NCI-H748 treated with DMSO at 0.1 percent for 48 hours (cell line): ENCODE measurements around the gene PSAP.
"Not testable (repeated sequence)": the region's sequence is repeated elsewhere in the genome, so short reads cannot be mapped to it uniquely, and the experiment has no call there.

Experiments used
- DNase-seq: peaks from one replicate; lab custom pipeline; 2025; lab: John Stamatoyannopoulos, UW

The PSAP gene

DNA sequence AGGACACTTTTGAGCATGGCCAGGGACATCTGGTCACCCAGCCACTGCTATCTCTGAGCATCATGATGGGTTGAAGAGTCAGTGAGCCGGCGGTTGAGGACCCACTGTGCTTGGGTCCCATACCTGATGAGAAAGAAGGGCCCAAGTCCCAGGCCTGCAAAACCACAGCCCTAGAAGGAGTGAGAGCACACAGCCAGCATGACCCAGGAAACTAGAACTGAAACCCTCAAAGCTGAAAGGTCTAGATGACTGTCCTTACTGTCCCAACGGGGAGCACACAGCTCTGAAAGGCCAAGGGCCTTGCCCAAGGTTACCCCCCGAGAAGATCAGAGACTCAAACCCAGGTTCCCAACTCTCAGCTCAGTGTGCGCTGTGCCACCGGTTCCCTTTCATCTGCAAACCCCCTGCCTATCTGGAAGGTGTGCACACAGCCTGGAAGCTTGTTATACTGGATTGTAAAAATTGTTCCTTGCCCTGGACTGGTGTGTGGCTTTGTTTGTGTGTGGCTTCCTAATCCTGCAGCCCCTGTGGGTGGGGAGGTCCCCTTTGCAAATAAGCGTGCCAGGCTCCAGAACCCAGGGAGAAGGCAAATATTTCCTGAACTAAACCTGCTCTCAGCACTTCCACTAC lies 22.6 kb upstream of the PSAP start:
- DNase-seq: no peak

DNA sequence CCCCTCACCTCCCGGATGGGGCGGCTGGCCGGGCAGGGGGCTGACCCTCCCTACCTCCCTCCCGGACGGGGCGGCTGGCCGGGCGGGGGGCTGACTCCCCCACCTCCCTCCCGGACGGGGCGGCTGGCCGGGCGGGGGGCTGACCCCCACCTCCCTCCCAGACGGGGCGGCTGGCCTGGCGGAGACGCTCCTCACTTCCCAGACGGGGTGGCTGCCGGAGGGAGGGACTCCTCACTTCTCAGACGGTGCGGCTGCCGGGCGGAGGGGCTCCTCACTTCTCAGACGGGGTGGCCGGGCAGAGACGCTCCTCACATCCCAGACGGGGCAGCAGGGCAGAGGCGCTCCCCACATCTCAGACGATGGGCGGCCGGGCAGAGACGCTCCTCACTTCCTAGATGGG lies 18.6 kb upstream of the PSAP start:
- DNase-seq: not testable (repeated sequence)

DNA sequence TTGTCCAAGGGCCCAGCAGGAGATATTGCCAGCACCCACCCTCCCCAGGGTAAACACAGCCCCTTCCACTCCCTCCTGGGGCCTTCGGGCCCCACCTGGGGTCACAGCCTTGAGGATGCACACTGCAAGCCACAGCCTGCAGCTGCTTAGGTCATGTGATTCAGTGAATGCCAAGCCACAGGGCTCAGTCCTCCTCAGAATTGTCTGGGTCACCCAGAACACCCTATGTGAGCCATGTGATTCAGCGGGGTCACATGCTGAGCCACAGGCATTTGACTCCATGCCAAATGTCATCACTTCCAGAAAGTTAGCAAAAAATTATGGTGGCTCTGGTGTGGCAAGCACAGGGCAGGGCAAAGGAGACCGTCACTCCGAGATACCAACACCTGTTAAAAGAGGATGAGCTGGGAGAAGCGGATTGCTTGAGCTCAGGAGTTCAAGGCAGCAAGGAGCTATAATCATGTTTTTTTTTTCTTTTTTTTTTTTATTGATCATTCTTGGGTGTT lies 17.2 kb upstream of the PSAP start:
- no peak for DNase-seq

GRCh38 chr10:71865561-71866041 lies 14.6 kb upstream of the PSAP start:
- no peak for DNase-seq

DNA sequence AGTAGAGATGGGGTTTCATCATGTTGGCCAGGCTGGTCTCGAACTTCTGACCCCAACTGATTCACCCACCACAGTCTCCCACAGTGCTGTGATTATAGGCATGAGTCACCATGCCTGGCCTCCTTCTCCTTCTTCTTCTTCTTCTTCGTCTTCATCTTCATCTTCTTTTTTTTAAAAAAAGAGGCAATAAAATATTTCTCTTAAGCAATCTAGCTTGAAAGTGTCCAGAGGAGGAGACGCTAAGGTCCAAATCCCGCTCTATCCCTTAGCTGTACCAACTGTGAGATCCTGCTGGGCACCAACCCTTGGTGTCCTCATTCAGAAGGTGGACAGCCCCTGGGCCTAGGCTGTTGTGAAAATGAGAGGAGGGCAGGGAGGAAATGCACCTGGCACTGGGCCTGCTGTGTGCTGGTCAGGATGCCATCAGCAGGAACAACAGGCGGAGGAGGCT lies 13.9 kb upstream of the PSAP start:
- DNase-seq: no peak

DNA sequence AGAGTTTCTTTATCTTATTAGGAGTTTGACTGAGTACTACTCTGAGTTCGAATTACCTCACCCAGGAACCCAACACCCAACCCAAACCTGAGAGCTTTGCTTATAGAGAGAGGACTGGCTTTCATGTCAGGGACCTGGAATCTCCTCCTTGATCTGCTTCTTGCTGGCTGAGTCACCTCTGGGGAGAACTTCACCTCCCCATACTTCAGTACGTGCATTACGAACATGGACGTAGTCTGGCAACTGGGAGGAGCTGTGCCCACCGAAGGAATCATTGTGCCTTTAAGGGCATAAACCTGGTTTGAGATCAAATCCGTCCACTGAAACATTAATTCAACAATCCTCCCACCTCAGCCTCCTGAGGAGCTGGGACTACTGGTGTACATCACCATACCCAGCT lies 12.2 kb upstream of the PSAP start:
- no peak for DNase-seq

GRCh38 chr10:71860243-71861029 lies 9.4 kb upstream of the PSAP start:
- DNase-seq: no peak

DNA sequence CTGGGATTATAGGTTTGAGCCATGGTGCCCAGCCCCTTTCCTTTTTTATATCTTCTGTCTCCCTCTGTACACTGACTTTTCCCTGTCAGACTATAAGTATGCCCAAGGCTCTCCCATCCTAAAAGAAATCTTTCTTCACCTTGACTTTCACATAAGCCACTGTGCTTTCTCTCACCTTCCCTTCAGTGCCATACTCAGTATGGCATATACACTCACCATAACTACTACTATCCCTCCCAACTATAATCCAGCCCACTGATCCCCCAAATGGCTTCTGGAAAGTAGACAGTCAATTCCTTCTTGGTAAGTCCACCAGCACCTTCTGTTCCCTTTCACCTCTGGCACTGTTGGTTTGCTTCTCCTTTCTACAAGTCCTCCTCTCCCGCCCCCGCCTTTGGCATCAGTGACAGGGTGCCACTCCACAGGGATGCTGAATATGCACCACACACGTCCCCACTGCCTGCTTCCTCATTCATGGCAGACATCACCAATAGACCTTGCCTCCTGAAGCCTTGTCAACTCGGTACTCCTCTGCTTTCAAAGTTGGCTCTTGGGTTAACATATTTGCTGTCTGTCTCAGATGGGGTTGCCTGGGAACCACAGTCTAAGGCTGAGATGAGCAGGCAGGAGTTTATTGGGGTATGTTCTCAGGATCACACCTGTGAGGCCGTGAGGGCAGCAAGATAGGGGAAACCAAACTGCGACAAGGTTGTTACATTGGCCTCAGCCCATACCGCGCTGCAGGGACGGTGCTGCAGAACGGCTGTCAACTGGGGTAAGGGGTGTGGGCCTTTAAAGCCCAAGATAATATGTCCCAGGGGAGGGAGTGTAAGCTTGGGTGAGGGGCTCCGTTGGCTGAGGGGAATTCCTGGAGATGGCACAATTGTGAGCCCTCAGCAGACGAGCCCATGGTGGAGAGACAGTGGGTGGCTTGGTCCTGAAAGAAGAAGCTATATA lies 7.2 kb upstream of the PSAP start:
- DNase-seq: no peak

- no peak for DNase-seq
These were observed 5.6 kb upstream of the PSAP start for GRCh38 chr10:71856619-71857018.

DNA sequence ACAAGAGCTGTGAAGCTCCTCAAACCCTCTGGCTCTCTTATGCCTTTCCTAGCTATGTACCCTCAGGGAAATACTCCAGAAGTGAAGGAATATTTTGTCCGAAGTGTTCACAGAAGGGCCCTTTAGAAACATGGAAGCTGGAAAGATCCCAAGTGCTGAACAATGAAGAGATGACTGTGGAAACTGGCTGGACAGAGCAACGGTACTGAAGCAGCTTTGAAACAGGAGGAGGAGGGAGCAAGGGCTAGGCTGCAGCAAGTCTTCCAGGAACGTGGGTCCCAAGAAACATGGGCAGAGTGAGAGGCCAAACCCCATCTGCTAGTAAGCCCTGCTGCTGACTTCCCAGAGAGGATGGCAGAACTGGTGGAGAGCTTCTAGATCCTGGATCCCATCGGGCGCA lies 3.0 kb upstream of the PSAP start:
- no peak for DNase-seq

GRCh38 chr10:71852355-71852937 lies 1.4 kb upstream of the PSAP start:
- no peak for DNase-seq

DNA sequence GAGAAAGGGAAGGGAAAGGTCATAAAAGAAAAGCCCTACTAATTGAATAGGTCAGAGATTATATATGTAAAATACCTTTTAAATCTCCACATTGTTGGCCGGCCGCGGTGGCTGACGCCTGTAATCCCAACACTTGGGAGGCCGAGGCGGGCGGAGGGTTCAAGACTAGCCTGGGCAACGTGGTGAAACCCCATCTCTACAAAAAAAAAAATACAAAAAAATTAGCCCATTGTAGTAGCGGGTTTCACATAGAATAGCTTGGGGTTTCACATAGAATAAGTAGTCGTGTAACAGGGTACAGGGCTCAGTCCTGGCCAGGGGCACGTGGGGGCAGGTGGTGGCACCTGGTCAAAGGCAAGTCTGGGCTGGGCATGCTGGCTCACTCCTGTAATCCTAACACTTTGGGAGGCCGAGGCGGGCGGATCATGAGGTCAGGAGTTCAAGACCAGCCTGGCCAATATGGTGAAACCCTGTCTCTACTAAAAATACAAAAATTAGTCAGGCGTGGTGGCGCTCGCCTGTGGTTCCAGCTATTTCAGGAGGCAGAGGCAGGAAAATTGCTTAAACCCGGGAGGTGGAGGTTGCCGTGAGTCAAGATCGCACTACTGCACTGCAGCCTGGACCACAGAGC lies 529 bp upstream of the PSAP start:
- not testable (repeated sequence) for DNase-seq

DNA sequence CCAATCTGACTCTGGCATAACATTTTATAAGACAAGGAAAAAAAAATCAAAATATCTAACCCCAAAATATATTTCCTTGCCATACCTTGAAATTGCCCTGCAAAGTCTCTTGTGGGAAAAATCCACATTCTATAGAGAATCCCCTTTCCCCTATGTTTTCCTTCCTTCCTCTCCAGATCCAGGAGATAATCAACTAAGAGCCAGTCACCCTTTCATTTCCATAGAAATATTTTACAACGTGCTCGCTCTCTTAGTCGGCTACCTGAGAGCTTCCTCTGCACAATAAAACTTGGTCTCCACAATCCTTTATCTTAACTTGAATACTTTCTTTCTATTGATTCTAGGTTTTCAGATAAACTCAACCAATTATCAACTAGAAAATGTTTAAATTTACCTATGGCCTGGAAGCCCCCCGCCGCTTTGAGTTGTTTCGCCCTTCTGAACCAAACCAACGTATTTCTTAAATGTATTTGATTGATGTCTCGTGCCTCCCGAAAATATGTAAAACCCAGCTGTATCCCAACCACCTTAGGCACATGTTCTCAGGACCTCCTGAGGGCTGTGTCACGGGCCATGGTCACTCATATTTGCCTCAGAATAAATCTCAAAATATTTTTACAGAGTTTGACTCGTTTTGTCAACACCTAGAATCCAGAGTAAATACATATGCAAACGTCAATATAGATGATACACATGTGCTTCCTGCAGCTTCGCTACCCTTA lies 869 bp downstream of the PSAP start:
- no peak for DNase-seq

- no peak for DNase-seq
These were observed 1.6 kb downstream of the PSAP start for GRCh38 chr10:71849461-71849908.

DNA sequence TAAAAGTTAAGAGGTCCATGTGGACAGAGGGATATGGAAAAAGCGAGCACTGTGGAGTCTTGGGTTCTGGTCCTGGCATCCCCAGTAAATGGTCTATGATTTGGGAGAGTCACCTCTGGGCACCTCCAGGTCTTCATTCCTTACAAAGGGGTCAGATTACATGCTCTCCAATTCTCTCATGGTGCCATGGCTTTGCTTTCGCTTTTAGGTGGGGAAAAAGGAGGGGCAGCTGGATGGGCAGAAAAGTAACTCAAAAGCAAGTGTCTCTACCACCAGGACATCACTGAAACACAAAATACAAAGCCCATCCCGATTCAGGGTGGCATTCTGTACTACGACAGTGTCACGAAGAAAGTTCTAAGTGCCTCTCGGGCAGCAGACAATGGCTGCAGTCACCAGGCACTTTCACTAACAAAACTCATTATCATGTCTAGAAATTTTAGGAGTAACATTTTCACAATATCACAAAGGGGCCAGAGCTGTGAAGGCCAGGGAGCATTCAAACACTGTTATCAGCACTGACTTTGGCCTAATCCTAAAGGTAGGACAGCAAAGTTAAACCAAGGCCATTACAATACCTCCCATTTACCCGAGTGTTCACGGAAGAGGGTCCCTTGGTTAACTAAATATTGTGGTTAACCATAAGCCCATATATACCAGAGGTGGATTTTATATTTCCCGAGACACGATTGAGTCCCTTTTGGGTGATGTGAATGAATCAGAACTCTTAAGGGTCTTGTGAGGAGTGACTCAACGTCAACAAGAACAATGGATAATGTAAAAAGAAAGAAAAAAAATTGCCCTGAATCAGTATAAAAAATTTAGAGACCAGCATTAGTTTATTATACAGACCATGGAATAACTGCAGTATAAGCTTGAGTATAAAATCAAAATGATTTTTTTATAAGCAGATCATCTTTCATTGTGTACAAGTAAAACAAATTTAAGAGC lies 2.5 kb downstream of the PSAP start:
- no peak for DNase-seq

GRCh38 chr10:71847418-71847817 lies 3.6 kb downstream of the PSAP start:
- no peak for DNase-seq

GRCh38 chr10:71846816-71847215 lies 4.2 kb downstream of the PSAP start:
- no peak for DNase-seq

DNA sequence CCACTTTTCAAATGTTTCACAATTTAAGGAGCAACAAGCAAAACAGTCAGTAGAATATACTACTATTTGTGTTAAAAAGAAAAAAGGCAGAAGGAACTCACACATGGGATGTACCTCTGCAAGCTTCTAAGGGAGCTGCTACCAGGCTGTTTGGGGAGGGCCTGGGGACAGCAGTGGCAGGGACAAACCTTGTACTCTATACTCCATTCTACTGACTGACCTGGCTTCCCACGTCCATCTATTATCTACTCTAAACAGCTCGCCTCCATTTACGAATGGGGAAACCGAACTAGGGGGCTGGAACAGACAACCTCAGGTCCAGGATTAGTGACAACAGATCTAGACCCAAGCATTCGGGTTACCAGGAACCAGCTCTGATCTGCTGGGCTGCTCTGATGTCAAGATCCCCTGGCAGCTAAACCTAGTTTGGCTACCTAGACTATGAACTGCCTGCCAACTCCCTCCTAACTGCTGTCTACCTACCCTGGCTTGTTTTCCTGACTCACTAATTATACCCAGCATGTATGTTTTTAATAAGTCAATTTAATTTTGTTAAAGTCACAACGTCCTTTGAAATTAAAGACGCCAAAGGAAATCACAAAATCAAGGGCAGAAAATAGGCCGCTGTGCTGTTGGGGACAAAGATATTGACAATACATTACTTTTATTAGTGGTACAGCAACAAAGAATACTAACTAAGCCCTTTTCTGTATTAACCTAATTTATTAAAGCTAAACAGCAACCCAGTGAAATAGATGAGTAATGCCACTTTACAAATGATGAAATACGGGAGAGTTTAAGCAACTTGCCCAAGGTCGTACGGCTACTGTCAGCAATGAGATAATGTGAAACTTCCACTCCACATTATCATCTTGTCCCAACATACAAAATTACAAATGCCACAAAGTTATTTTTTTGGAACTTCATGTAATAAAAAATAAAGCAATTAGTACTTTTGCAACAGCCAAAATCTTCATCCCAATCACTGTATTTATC lies 5.3 kb downstream of the PSAP start:
- DNase-seq: no peak
